ENCODE measurements around the gene LRRC4C. TPM values are rescaled to one million over a fixed set of nuclear protein-coding genes. Genes with fewer than 3 reads are reported as not detected.

The LRRC4C gene
- total RNA-seq, 1 donor from 2014 or later, result 0.41 TPM

DNA sequence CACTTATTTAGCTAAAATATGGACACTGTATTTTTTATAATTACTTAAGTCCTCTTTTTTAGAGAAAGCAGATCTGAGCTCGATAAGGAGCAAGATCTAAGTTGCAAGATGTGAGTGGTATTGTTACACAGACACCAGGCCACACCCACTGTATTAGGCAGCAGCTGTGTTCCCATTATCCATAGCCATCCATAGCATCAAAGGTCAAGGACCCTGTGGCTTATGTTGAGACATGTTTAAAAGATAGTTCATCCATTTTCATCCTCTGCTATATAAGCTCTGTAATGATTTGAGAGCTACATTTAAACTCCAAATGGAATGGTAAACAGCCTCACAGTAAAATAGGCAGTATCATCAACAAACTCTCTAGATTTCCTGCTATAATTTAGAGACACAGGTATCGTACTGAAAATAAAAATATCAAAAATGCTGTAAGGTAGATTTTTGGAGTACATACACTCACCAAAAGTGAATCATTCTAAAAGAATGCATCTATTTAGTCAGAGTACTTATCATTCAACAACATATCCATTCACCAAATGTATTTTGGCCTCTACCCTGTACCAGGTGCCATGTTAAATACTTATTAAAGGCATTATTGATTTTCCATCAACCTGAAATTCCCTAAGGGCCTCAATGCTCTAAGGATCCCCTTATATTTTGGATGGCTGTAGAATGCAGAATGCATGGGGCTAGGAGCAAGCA lies 574.0 kb downstream of the LRRC4C start:
- Histone ChIP-seq H3K27me3 (ENCODE audit: low read depth) (no peaks in the 10 kb centered on the region), H3K4me3 (no peak overlapping the region), H3K4me1 (no peaks in the 10 kb centered on the region), H3K36me3 (no peaks in the 10 kb centered on the region), H3K9me3 (replicated peaks) (peaks cover 7% of the 10 kb centered on the region), H3K27ac (replicated peaks) (no peak overlapping the region)
- no peak for DNase-seq
- intact Hi-C loops (cut with micrococcal nuclease), result no loop called here
- TF ChIP-seq CTCF (IDR thresholded peaks at IDR 0.05; ENCODE audit: borderline replicate concordance), result no peak

DNA sequence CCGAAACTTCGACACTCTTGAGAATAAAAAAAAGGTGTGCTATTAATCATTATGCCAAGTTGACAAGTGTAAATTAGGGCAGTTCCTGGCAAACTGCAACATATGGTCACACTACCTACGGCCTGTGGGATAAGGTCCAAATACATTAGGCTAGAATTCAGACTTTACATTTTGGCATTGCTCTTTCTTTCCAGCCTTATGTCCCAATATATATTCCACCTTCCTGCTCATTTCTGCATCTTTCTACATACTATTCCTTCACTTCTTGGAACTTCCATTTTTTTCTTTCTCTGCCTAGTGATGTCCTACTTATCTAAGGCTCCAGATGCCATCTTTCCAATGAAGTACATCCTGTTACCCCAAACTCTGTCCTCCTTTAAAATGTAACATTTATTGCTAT lies 577.2 kb downstream of the LRRC4C start:
- no peak for TF ChIP-seq CTCF (IDR thresholded peaks at IDR 0.05; ENCODE audit: borderline replicate concordance)
- H3K27ac ChIP-seq (replicated peaks), result no peak overlapping the region
- intact Hi-C loops (cut with micrococcal nuclease), result no loop called here

GRCh38 chr11:40879911-40880310 lies 579.5 kb downstream of the LRRC4C start:
- Histone ChIP-seq H3K36me3 (no peaks in the 10 kb centered on the region), H3K4me3 (no peak overlapping the region), H3K4me1 (no peaks in the 10 kb centered on the region), H3K27me3 (ENCODE audit: low read depth) (no peaks in the 10 kb centered on the region), H3K9me3 (replicated peaks) (peaks cover 9% of the 10 kb centered on the region), H3K27ac (replicated peaks) (no peak overlapping the region)
- no peak for TF ChIP-seq CTCF (IDR thresholded peaks at IDR 0.05; ENCODE audit: borderline replicate concordance)
- DNase-seq, result no peak
- intact Hi-C loops (cut with micrococcal nuclease), result no loop called here

More for the DNA sequence above, 577.2 kb downstream of the LRRC4C start:
- Histone ChIP-seq H3K27me3 (ENCODE audit: low read depth) (no peaks in the 10 kb centered on the region), H3K4me3 (no peak overlapping the region), H3K4me1 (no peaks in the 10 kb centered on the region), H3K36me3 (no peaks in the 10 kb centered on the region), H3K9me3 (replicated peaks) (peaks cover 9% of the 10 kb centered on the region)
- DNase-seq, result no peak

- Histone ChIP-seq H3K27ac (replicated peaks) (no peak overlapping the region), H3K9me3 (replicated peaks) (peaks cover 3% of the 10 kb centered on the region), H3K4me3 (no peak overlapping the region), H3K4me1 (no peaks in the 10 kb centered on the region), H3K36me3 (no peaks in the 10 kb centered on the region), H3K27me3 (ENCODE audit: low read depth) (no peaks in the 10 kb centered on the region)
- TF ChIP-seq CTCF (IDR thresholded peaks at IDR 0.05; ENCODE audit: borderline replicate concordance), result no peak
- DNase-seq, result no peak
- intact Hi-C loops (cut with micrococcal nuclease), result no loop called here
These were observed 581.5 kb downstream of the LRRC4C start for GRCh38 chr11:40877981-40878380.

DNA sequence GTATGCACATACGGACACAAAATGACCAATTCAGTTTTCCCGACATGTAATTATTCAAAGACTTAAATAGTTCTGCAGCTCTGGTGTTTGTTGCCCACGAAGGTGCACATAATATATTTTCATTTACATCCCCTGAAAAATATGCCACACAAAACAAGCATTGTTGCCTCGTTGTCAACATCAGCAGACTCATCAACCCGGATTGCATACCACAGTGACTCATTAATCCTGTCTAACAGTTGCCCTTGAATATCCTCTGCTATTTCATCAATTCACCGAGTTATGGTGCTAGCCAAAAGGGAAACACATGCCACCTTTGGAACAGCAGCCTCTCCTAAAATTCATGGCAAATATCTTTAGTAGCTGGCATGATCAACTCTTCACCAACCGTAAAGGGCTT lies 582.2 kb downstream of the LRRC4C start:
- H3K36me3 ChIP-seq, result no peaks in the 10 kb centered on the region
- no peaks in the 10 kb centered on the region for H3K27me3 ChIP-seq (ENCODE audit: low read depth)
- peaks cover 3% of the 10 kb centered on the region for H3K9me3 ChIP-seq (replicated peaks)
- no peak overlapping the region for H3K4me3 ChIP-seq
- H3K4me1 ChIP-seq, result no peaks in the 10 kb centered on the region
- no peak for TF ChIP-seq CTCF (IDR thresholded peaks at IDR 0.05; ENCODE audit: borderline replicate concordance)
- no peak for DNase-seq
- intact Hi-C loops (cut with micrococcal nuclease), result no loop called here
- no peak overlapping the region for H3K27ac ChIP-seq (replicated peaks)

Measured in left ventricle myocardium inferior (tissue), 1 donor.